ENCODE measurements around the gene ADAMTS17. TPM values are rescaled to one million over a fixed set of nuclear protein-coding genes. Genes with fewer than 3 reads are reported as not detected.

Gene ADAMTS17
- total and polyA plus RNA-seq, 9 of the 15 experiments (the other 6 are each of a cell fraction or from before 2014, with no cell fraction given), result 0.01 to 0.14 (median 0.07) TPM; not detected in 6

- ChIA-PET CTCF (ENCODE audit: low intra/inter-chr PET ratio) (no interaction called here), POLR2A (no interaction called here)
- Histone ChIP-seq H3K4me2 (ENCODE audit: insufficient read depth, low read length) (no peak overlapping the region), H3K9ac (ENCODE audit: insufficient read depth in 1 of 2, low read depth in 2 of 2, low read length in 2 of 2) (no peak overlapping the region), H3K9me3 (replicated peaks; ENCODE audit: control insufficient read depth, insufficient read depth, low read depth, low read length) (no peaks in the 10 kb centered on the region), H3K27ac (ENCODE audit: extremely low read depth, low read depth, low read length) (no peak overlapping the region), H3K36me3 (ENCODE audit: control insufficient read depth, insufficient read depth, low read length) (no peaks in the 10 kb centered on the region), H3K27me3 (ENCODE audit: control insufficient read depth in 2 of 2, insufficient read depth in 2 of 2, low read length in 2 of 2) (peaks cover 0 to 19% of the 10 kb centered on the region in 2 experiments; a peak in 1 of 5 replicates), H3K4me3 (no peak overlapping the region), H3K4me1 (replicated peaks in 1 of 2; ENCODE audit: control insufficient read depth in 2 of 2, insufficient read depth in 2 of 2, low read length in 2 of 2) (no peaks in the 10 kb centered on the region), H3K79me2 (ENCODE audit: control insufficient read depth, insufficient read depth, low read length) (no peaks in the 10 kb centered on the region), H4K20me1 (replicated peaks; ENCODE audit: control insufficient read depth, insufficient read depth, low read length) (no peaks in the 10 kb centered on the region), H2AFZ (ENCODE audit: low read depth, low read length) (no peak overlapping the region), H3K9me1 (ENCODE audit: control insufficient read depth, insufficient read depth, low read length) (no peaks in the 10 kb centered on the region)
- no peak for ATAC-seq
- no peak for DNase-seq (ENCODE audit: extremely low read depth in 1 of 4, low spot score in 3 of 4)
- intact Hi-C loops (cut with micrococcal nuclease), result no loop called here
- no TSS peak for BruUV-seq (replicated peaks)
- 4% methylated on average over 6 of the region's 6 CpGs for WGBS (ENCODE audit: insufficient coverage, low coverage, missing lambda C conversion rate)
- no peak for FAIRE-seq
- in situ Hi-C loops (cut with MboI), result no loop called here
- TF ChIP-seq, protein P1, sequence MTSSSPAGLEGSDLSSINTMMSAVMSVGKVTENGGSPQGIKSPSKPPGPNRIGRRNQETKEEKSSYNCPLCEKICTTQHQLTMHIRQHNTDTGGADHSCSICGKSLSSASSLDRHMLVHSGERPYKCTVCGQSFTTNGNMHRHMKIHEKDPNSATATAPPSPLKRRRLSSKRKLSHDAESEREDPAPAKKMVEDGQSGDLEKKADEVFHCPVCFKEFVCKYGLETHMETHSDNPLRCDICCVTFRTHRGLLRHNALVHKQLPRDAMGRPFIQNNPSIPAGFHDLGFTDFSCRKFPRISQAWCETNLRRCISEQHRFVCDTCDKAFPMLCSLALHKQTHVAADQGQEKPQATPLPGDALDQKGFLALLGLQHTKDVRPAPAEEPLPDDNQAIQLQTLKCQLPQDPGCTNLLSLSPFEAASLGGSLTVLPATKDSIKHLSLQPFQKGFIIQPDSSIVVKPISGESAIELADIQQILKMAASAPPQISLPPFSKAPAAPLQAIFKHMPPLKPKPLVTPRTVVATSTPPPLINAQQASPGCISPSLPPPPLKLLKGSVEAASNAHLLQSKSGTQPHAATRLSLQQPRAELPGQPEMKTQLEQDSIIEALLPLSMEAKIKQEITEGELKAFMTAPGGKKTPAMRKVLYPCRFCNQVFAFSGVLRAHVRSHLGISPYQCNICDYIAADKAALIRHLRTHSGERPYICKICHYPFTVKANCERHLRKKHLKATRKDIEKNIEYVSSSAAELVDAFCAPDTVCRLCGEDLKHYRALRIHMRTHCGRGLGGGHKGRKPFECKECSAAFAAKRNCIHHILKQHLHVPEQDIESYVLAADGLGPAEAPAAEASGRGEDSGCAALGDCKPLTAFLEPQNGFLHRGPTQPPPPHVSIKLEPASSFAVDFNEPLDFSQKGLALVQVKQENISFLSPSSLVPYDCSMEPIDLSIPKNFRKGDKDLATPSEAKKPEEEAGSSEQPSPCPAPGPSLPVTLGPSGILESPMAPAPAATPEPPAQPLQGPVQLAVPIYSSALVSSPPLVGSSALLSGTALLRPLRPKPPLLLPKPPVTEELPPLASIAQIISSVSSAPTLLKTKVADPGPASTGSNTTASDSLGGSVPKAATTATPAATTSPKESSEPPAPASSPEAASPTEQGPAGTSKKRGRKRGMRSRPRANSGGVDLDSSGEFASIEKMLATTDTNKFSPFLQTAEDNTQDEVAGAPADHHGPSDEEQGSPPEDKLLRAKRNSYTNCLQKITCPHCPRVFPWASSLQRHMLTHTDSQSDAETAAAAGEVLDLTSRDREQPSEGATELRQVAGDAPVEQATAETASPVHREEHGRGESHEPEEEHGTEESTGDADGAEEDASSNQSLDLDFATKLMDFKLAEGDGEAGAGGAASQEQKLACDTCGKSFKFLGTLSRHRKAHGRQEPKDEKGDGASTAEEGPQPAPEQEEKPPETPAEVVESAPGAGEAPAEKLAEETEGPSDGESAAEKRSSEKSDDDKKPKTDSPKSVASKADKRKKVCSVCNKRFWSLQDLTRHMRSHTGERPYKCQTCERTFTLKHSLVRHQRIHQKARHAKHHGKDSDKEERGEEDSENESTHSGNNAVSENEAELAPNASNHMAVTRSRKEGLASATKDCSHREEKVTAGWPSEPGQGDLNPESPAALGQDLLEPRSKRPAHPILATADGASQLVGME (CRISPR knock-in tag; IDR thresholded peaks at IDR 0.05), result no peak
- TF ChIP-seq TEAD4 (IDR thresholded peaks at IDR 0.05; ENCODE audit: low read length), result no peak
- no peak for TF ChIP-seq TEAD4 (CRISPR knock-in tag; IDR thresholded peaks at IDR 0.05; ENCODE audit: borderline replicate concordance)
- no peak for TF ChIP-seq PHB (CRISPR knock-in tag; IDR thresholded peaks at IDR 0.05)
- TF ChIP-seq ASH1L (IDR thresholded peaks at IDR 0.05; ENCODE audit: borderline replicate concordance, low read depth, partially characterized antibody), result no peak
- TF ChIP-seq, protein P2, sequence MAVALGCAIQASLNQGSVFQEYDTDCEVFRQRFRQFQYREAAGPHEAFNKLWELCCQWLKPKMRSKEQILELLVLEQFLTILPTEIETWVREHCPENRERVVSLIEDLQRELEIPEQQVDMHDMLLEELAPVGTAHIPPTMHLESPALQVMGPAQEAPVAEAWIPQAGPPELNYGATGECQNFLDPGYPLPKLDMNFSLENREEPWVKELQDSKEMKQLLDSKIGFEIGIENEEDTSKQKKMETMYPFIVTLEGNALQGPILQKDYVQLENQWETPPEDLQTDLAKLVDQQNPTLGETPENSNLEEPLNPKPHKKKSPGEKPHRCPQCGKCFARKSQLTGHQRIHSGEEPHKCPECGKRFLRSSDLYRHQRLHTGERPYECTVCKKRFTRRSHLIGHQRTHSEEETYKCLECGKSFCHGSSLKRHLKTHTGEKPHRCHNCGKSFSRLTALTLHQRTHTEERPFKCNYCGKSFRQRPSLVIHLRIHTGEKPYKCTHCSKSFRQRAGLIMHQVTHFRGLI (CRISPR knock-in tag; IDR thresholded peaks at IDR 0.05), result no peak
- no peak for TF ChIP-seq TAF15 (IDR thresholded peaks at IDR 0.05; ENCODE audit: low read depth, low read length)
These were observed 185.6 kb downstream of the ADAMTS17 start for GRCh38 chr15:100156201-100156600.
